SH-SY5Y (cell line): ENCODE data around the gene NOL4L.

ENCODE experiments used
- GATA2 ChIP-seq: IDR thresholded peaks from 2 replicates; pipeline ENCODE4 v1.6.1; 2011; ENCODE audit warnings: mild to moderate bottlenecking, low read depth, low read length
- GATA3 ChIP-seq: IDR thresholded peaks from 2 replicates; pipeline ENCODE4 v1.6.1; 2011; ENCODE audit warnings: low read depth, mild to moderate bottlenecking, low read length, moderate library complexity

- TF ChIP-seq GATA2 (no peak), GATA3 (no peak)
Measured at GRCh38 chr20:32607727-32608663, 22.9 kb upstream of the NOL4L start.
